Activated CD4-positive, alpha-beta T cell treated with anti-CD3 and anti-CD28 coated beads, Interleukin-2, amount 50 U/mL, for 16 hours (primary cell): Measurements from ENCODE around the gene COL8A2.
"Not testable (repeated sequence)": the region's sequence is repeated elsewhere in the genome, so short reads cannot be mapped to it uniquely, and the experiment has no call there.

Experiments
- DNase-seq: peaks from one replicate; pipeline ENCODE4 v3.0.0-alpha.2; 2020

The COL8A2 gene

DNA sequence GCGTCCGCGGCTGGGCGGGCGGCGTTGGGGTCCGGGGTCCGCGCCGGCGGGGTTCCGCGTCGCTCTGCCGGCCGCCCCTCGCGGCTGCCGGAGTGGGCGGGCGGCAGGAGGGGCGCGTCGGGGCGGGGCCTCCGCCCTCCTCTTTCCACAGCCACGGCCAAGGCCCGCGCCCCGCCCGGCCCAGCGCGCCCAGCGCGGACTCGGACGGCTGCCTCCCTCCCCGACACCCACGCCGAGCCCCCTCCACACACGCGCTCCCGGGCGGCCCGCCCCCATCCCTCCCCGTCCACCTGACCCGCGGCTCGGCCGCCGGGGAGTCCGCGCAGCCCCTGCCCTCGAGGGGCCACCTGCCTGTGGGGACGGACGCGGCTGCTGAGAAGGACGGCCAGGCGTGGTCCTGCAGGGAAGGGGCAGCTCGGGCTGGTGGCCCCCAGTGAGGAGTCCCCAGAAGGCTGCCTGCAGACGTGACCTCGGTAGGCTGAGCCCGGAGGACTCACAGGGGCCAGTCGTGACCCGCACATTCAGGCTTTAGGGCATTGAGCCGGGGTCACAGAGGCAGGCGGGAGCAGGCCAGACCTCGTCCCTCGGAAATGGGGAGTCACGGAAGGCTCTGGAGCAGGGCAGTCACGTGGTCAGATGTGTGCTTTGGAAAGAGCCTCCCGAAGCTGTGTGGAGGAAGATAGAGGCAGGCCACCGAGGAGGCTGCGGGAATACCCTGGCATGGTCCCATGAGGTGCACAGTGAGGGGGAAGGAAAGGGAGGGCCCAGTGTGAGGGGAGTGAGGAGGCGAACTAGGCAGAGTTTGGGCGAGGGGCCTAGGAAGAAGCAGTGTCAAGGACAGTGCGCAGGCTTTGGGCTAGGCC lies at the start of gene COL8A2:
TSS of gene COL8A2 (minus strand) at position 94 of the 863 bp plus-strand sequence. CDS start 24,980 bp downstream, outside the sequence.
- DNase-seq = no peak

DNA sequence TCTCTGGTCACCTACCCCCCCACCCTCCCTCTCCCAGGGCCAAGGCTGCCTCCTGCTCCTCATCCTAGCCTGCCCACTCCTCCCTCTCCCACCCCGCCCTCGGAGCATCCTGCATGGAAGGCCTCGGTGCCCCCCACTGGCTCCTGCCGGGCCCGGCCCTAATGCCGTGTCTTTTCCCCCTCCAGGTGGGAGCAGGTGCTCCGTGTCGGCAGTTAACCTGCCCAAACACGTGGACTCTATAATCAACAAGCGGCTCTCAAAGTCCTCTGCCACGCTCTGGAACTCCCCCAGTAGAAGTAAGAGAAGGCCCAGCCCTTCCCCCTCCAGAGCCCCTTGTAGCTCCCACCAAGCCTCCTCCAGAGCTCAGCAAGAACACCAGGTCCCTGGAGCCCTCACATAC lies 49.7 kb upstream of the COL8A2 start:
- DNase-seq = no peak

DNA sequence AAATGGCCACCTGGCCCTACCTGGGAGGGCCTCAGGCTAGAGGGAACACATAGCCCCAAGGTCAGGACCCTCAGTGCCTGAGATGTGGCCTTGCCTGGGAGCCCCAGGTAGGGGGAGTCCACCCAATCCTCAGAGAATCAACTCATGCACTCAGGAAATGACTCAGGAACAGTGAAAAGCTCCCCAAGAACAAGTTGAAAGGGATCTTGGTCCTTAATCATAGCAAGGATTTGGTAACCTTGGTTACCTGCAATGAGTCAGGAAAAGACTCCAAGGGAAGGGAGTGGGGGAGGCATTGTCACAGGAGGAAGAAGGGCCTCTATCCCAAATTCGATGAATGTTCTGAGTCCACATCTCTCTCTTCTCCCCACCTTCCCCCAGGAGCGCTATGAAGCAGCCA lies 48.0 kb upstream of the COL8A2 start:
- no peak for DNase-seq

DNA sequence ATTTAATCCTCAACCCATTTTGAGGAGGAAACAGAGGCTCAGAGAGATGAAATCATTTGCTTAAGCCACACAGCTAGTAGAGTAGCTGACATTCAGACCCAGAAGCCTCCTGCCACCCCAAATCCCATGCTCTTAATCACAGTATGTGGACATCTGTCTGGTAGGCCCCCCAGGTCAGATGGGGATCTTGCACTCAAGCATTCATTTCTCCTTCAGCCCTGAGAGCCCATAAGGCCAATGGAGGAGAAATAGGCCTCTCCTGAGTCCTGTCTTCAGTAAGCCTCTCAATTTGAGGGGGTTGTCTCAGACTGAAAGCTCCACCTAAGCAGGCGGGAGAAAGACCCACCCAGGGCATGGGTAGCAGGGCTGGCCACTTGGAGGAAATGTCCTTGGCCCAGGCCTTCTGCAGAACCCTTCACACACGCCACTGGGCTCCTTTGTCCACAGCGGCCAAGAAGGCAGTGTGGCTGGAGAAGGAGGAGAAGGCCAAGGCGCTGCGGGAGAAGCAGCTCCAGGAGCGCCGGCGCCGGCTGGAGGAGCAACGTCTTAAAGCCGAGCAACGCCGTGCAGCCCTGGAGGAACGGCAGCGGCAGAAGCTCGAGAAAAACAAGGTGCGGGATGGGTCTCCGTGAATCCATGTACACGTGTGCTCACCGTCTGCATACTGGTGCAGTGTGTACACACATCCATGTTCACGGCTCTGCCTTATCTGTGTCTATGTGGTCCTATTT lies 47.2 kb upstream of the COL8A2 start:
- no peak for DNase-seq

DNA sequence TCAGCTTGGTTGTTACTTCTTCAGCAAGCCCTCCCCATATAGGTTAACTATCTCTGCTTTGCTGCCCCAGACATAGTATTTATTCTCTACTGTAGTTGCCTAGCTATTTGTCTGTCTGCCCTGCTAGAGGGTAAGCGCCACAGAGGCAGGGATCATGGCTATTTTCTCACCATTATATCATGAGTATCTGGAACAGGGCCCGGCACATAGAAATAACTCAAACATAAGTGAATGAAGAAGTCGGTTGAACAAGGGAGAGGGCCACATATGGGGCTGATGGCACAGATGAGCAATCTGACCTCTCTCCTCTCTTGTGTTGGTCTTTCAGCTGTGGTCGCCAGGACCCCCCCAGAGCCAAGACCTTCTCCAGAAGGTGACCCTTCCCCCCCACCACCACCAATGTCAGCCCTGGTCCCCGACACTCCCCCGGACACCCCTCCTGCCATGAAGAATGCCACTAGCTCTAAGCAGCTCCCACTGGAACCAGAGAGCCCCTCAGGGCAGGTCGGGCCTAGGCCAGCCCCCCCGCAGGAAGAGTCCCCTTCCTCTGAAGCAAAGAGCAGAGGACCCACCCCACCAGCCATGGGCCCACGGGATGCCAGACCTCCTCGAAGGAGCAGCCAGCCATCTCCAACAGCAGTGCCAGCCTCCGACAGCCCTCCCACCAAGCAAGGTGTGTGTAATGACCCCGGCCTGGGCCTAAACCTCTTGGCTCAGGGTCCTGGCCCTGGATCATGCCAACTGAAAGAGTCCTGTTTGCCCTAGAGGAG lies 45.8 kb upstream of the COL8A2 start:
- DNase-seq = no peak

DNA sequence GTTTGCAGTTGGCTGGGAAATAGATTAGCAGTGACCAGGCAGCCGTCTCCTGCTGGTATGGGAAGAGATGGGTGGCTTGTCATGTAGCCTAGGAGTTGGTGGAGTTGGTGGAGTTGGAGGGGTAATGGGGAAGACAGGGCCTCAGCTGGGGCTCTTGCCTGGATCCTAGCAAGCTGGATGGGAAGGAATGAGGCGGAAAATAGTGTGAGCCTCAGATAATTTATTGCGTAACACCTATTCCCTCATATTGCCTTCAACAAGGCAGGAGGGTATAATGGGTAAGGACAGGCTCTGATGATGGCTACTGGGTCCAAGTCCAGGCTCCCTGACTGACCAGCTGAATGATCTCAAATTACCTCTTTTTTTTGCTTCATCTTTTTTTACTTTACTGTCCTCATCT lies 43.5 kb upstream of the COL8A2 start:
- DNase-seq = no peak

DNA sequence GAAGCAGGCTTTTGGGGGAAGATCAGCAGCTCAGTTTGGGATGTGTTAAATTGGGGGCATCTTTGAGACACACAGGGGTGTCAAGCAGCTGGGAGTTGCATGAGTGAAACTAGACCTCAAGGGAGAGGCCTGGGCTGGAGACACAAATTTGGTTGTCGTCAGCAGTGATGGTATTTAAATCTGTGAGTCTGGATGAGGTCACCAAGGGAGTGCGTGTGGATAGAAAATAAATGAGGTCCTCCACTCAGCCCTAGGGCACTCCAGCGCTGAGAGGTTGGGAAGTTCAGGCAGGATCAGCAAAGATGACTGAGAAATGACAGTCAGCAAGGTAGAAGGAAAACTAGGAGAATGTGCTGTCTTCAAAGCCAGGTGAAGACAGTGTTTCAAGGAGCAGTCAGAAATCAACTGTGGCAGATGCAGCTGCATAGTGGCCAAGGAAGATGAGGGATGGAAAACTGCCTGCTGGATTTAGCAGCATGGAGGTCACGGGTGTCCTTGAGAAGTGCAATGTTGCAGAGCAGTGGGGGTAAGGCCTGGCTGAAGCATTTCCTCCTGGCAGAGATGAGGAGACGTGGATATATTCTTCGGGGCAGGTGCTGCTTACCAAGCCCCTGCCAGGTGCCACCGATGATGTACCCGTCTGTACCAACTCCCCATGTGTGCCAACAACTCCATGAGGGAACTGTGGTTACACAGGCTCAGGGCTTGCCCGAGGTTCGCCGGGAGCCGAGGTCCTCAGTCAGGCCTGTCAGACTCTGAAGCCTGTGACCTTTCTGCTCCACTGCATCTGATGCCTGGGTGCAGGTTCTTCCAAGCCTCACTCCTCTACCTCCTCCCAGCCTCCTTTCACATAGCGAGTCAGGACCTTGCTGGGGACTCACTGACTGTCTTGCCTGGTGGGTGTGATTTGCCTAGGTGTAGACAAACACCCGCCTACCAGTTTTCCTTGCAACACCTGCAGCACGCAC lies 42.2 kb upstream of the COL8A2 start:
- no peak for DNase-seq

DNA sequence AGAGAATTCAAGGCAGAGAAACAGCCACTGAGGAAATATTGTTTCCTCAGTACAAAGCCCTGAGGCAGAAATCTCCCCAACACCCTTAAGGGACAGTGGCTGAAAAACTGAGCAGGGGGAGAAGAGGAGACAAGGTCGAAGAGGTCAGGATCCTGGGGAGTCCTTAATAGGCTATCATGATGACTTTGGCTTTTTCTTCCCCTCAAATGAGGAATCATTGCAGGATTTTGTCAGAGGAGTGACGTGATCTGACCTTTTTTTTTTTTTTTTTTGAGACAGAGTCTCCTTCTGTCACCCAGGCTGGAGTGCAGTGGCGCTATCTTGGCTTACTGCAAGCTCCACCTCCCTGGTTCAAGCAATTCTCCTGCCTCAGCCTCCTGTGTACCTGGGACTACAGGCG lies 41.1 kb upstream of the COL8A2 start:
- no peak for DNase-seq

DNA sequence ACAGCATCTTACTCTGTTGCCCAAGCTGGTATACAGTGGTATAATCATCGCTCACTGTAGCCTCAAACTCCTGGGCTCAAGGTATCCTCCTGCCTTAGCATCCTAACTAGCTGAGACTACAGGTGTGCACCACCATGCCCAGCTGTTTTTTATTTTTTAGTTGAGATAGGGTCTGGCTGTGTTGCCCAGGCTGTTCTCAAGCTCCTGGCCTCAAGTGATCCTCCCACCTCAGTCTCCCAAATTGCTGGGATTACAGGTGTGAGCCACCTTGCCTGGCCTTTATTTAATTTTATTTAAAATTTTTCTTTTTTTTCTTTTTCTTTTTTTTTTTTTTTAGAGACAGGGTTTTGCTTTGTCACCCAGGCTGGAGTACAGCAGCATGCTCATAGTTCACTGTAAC lies 40.1 kb upstream of the COL8A2 start:
- DNase-seq = no peak

DNA sequence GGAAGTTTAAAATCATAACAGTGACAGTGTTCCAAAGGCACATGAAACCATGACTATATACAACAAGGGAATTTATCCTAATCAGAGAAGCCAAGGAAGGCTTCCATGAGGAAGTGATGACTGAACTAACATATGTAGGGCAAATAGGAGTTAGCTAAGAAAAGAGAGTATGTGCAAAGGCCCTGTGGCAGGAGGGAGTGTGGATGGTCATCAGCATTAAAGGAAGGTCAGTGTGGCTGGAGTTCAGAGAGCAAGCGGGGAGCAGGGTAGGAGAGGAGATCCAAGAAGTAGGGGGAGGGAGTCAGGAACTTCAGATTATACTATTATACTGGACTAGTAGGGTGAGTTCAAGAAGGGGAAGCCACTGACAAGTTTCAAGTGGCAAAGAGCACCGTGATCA lies 39.3 kb upstream of the COL8A2 start:
- no peak for DNase-seq

DNA sequence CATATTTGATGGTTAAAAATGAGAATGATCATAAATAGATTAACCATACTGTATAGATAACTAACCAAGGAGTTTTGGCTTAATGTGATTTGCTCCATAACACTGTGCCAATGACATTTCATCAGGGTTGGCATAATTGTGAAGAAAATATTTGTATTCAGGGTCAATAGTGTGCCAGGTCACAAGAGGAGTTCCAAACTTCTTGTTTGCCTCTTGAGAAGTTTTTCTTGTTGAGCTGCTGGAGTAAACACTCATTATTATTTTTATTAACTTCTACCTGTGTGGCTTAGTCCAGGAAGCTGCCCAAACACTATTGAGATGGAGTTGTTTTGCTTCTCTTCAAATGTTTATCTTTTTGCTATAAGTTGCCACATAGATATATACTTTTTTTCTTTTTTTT lies 38.4 kb upstream of the COL8A2 start:
- no peak for DNase-seq

DNA sequence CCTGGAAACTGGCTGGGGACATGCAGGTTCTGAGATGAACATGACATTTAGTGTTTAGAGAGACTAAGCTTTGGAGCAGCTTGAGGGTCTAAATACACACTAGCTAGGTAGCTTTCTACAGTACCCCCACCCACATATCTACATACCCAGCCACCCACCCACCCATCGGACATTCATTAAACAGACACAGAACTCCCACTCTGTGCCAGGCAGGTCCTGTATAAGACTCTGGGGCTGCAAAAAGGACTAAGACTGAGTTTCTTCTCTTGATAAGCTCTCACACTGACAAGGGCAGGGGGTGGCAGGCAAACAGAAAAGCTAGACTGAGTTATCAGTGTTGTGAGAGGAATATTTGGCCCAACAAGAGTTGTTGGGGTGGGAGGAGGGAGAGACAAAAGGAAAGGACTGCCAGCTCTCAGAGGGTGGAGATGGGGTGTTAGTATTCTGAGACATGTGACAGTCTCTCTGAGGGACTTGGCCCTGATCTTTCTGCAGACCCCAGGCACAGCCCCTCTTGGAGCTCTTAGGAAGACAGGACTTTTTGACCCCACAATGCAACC lies 37.7 kb upstream of the COL8A2 start:
- no peak for DNase-seq

DNA sequence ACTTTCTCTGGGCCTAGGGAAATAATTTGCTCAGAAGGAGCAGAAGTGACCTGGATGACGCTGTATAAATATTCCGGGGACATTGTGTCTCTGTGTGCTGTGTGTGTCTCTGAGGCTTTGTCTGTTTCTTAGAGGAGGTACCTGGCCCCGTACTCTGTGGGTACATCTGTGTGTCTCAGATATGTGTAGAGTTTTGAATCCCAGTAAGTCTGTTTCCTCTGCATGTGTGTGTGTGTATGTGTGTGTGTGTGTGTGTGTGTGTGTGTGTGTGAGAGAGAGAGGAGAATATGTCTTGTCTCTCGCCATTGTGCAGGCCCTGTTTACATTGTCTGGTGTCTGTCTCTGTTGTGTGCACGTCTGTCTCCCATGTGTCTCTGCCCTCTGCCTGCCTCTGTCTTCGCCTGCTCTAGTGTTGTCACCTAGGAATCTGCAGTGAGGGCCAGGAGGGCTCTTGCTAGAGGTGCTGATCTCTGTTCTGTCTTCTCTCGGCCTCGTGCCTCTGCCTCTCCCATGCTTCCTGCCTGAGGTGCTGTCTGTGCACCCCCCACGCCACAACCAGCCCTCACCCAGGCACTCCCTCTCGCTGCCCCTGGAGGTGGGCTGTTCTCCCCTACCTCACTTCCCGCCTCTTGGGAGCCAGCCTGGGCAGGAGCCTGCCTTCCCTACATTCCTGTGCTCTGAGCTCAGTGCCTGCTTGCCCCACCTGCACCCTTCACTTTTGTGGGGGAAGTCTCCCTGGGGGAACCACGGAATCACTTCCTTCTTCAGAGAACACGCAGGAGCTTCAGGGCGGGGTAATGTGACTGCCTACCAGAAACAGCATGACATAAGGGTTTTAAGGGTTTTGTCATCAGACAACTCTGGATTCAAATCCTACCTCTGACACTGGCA lies 36.9 kb upstream of the COL8A2 start:
- DNase-seq = peak; percentile 43

DNA sequence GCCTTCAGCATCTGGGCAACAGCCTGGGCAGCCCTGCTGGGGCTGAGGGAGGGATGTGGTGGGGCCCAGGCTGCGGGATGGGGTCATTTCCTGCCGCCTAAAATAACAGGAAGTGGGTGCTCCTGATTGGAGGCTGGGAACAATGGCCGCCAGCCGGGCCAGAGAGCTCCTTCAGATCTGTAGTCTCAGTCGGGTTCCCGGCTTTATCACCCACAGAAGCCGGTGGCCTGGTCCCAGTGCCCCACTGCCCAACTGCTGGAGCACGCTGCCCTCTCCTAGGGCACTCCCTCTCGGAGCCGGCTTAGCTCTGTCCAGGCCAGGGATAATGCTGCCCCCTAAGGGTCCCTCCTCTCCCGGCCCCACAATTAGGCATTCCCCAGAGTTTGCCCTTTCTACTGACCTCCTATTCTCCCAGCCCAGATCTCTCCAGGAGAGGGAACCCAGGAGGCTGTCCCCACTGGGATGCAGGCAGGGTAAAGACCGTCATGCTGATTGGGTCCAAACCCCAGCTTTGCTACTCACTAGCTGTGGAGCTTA lies 36.0 kb upstream of the COL8A2 start:
- peak; percentile 85 for DNase-seq

DNA sequence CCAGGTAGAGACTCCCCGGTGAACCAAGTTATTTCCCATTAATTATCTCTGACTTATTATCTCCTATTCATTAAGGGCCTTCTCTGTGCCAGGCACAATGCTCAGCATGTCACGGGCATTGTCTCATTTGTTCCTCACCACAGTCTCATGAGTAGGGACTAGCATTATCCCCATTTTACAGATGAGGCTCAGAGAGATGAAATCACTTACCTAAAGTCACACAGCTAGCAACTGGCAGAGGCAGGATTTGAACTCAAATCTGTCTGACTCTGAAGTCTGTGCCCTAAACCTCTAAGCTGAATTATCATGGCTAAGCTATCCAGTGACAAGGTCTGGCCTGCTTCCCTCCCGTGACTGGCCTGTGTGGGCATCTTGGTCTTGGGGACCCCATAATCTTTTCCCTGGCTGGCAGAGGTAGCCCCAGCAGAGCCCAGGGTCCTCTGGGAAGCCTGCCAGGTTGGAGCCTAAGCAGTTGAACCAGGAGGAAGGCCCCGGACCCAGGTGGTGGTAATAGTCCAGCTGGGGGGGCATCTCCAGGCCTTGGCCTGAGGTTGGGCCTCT lies 35.4 kb upstream of the COL8A2 start:
- DNase-seq = no peak

DNA sequence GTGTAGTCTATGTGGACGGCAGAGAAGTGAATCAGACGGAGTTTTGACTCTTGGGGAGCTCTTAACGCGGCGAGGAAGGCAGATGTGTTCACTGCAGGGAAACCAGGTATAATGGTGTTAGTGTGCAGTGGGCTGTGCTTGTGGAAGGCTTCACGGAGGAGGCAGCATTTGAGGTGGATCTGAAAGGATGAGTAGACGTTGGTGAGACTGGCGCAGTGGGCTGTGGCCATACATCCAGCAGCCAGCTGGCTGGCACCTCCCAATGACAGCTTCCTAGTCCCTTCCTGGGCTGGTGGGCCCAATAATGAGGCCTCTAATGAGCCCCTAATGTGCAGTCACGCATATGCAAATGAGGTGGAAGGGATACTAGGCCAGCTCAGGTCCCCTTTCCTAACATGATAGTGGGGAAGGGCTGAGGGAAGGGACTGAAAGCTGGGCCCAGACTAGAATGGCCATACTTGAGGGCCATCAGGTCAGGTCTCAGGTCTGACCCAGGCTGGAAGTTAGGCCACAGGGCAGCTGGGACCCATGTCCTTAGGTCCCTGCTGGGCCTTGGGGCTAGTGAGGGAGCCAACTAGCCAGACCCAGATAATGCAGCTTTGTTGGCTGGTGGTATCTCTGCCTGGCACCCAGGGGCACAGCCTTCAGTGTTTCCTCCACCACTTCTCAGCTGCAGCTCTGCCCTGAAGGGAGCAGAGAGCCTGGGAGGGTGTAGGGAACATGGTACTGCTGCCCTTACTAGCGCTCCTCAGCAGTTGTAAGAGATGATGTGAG lies 34.8 kb upstream of the COL8A2 start:
- DNase-seq = no peak

DNA sequence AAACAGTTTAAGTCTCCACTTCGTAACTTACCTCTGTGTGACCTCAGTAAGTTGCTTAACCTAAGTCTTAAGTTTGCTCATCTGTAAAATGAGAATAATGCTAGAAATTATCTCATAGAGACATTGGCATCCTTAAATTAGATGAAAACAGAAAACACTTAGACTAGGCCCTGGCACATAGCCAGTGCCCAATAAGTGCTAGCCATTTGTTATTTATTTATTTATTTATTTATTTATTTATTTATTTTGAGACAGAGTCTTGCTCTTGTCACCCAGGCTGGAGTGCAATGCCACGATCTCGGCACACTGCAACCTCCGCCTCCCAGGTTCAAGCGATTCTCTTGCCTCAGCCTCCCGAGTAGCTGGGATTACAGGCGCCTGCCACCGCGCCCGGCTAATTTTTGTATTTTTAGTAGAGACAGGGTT lies 33.8 kb upstream of the COL8A2 start:
- not testable (repeated sequence) for DNase-seq

DNA sequence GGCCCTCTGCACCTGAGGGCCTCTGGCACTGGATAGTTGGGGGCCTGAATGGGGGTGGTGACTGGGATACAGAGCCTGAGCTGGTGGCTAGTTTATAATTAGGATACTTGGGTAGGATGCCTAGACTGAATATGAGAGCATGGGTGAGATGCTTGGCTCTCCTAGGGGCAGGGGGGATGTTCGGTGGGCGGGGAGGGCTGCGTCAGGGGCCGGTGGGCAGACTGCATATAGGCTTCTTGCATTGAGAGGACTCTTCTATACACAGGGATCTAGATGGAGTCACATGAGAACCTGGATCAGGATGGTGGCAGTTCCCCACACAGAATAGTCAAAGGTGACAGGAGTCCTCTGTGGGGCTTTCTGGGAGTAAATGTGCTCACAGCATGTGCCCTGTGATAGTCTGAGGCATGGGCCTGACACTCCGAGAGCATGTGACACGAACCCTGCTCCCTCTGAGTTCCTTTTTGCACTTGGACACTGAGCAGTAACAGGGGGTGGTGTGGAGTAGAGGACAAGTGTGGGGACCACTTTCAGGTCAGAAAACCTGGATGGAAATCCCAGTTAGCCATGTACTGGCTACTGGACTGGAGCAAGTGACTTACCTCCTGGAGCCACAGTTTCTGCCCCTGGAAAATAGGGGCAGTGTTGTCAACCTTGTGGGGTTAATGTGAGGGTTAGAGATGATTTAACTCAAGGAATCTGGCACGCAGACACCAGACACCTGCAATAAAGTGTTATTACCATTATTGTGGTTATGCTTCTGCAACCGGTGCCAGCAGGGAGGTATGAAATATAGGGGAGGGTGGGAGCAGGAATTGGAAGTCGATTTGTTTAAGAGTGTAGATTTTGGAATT lies 33.2 kb upstream of the COL8A2 start:
- DNase-seq = no peak
